ENCODE results near the gene NLRP3. TPM values are rescaled to one million over a fixed set of nuclear protein-coding genes. Genes with fewer than 3 reads are reported as not detected.

The NLRP3 gene
- total and polyA plus RNA-seq, 2 of the 13 experiments (the other 11 are each of a cell fraction or from before 2014, with no cell fraction given) = not detected

- no TSS peak for BruUV-seq (replicated peaks)
- no peak for FAIRE-seq
- TF ChIP-seq ZBTB10 (CRISPR knock-in tag; IDR thresholded peaks at IDR 0.05; ENCODE audit: borderline replicate concordance) = no peak
- no peak for TF ChIP-seq PCBP2 (optimal IDR thresholded peaks at IDR 0.05; ENCODE audit: low read depth, low read length, poor library complexity, severe bottlenecking)
- no peak for TF ChIP-seq DBP (CRISPR knock-in tag; IDR thresholded peaks at IDR 0.05; ENCODE audit: not compliant biosample characterization)
- no peak for TF ChIP-seq CEBPB (IDR thresholded peaks at IDR 0.05; ENCODE audit: borderline replicate concordance, low read depth, low read length)
- no peak for TF ChIP-seq PCBP1 (IDR thresholded peaks at IDR 0.05; ENCODE audit: borderline replicate concordance, low read depth, low read length)
- no peak for TF ChIP-seq HDAC1 (CRISPR knock-in tag; IDR thresholded peaks at IDR 0.05)
- TF ChIP-seq ATF2 (CRISPR knock-in tag; IDR thresholded peaks at IDR 0.05) = no peak
- no peak for TF ChIP-seq ZNF766 (CRISPR knock-in tag; IDR thresholded peaks at IDR 0.05; ENCODE audit: borderline replicate concordance)
- no peak for TF ChIP-seq ZGPAT (CRISPR knock-in tag; IDR thresholded peaks at IDR 0.05)
- TF ChIP-seq ZNF703 (CRISPR knock-in tag; IDR thresholded peaks at IDR 0.05; ENCODE audit: borderline replicate concordance) = no peak
- TF ChIP-seq MAFF (IDR thresholded peaks at IDR 0.05; ENCODE audit: low read depth, low read length) = no peak
- TF ChIP-seq ZNF160 (CRISPR knock-in tag; IDR thresholded peaks at IDR 0.05) = no peak
- no peak for TF ChIP-seq ZNF816 (CRISPR knock-in tag; IDR thresholded peaks at IDR 0.05; ENCODE audit: borderline replicate concordance)
- TF ChIP-seq ATF7 (IDR thresholded peaks at IDR 0.05) = no peak
- no peak for TF ChIP-seq ATF7 (CRISPR knock-in tag; IDR thresholded peaks at IDR 0.05)
- TF ChIP-seq ZFP36L2 (CRISPR knock-in tag; IDR thresholded peaks at IDR 0.05) = no peak
- no peak for TF ChIP-seq SSRP1 (CRISPR knock-in tag; IDR thresholded peaks at IDR 0.05)
- no peak for TF ChIP-seq BRCA1 (CRISPR knock-in tag; IDR thresholded peaks at IDR 0.05)
- no peak for TF ChIP-seq SOX6 (IDR thresholded peaks at IDR 0.05)
- no peak for TF ChIP-seq SOX6 (CRISPR knock-in tag; IDR thresholded peaks at IDR 0.05)
- no peak for TF ChIP-seq SRSF9 (IDR thresholded peaks at IDR 0.05; ENCODE audit: borderline replicate concordance, insufficient read depth, low read depth, low read length, poor library complexity, severe bottlenecking)
These were observed 53.2 kb downstream of the NLRP3 start for GRCh38 chr1:247469141-247469535.

More at GRCh38 chr1:247469141-247469535, 53.2 kb downstream of the NLRP3 start:
- WGBS (ENCODE audit: low lambda C conversion rate) = 79% methylated on average over 5 of the region's 5 CpGs
- no peak for DNase-seq (ENCODE audit: low spot score)
- Histone ChIP-seq H3K27me3 (ENCODE audit: control insufficient read depth in 1 of 2, insufficient read depth in 2 of 2, low read length in 2 of 2) (peaks cover 0 to 16% of the 10 kb centered on the region in 2 experiments; a peak in 1 of 5 replicates), H3K79me2 (ENCODE audit: insufficient read depth, low read length) (no peaks in the 10 kb centered on the region), H3K4me2 (ENCODE audit: low read depth, low read length) (no peak overlapping the region), H3K9me3 (ENCODE audit: low read length) (no peaks in the 10 kb centered on the region), H4K20me1 (ENCODE audit: insufficient read depth, low read length) (no peaks in the 10 kb centered on the region), H3K4me1 (ENCODE audit: insufficient read depth, low read length) (no peaks in the 10 kb centered on the region; the same call in 1 of the 2 replicates), H3K27ac (ENCODE audit: extremely low read length, insufficient read depth, low read length) (no peak overlapping the region), H3K4me3 (replicated peaks in 1 of 3; ENCODE audit: insufficient read depth in 1 of 3, low read depth in 2 of 3, low read length in 3 of 3) (no peak overlapping the region), H3K36me3 (replicated peaks in 1 of 2; ENCODE audit: control insufficient read depth in 1 of 2, insufficient read depth in 2 of 2, low read length in 2 of 2) (no peaks in the 10 kb centered on the region), H2AFZ (ENCODE audit: low read length) (no peak overlapping the region), H3K9ac (ENCODE audit: insufficient read depth, low read depth, low read length) (no peak overlapping the region)
- CTCF ChIA-PET (ENCODE audit: low intra/inter-chr PET ratio, low total read pairs) = no interaction called here
- intact Hi-C loops (cut with micrococcal nuclease; ENCODE audit: unreplicated experiment) = no loop called here
- POLR2A ChIA-PET = no interaction called here
- in situ Hi-C loops (cut with HindIII; ENCODE audit: extremely low pct_ligation_motif_present, low pct_unique_long_range_greater_than_20kb) = no loop called here
- no peak for ATAC-seq

All from HepG2 (cell line).